Stimulated activated CD4-positive, alpha-beta T cell treated with anti-CD3 and anti-CD28 coated beads, Interleukin-12 subunit alpha, Interleukin-12 subunit beta, amount 100 ng/mL, for 24 hours (primary cell): ENCODE data around the gene ASB11.
A peak's percentile ranks its signal among the peaks of the same experiment; 100 is the strongest.
"Not testable (repeated sequence)": the region's sequence is repeated elsewhere in the genome, so short reads cannot be mapped to it uniquely, and the experiment has no call there.

Source experiments
- DNase-seq, 2 experiments: peaks; one replicate each; pipeline ENCODE4 v3.0.0-alpha.2; 2020; ENCODE audit warnings: low read depth in 2 of 2

Gene ASB11

GRCh38 chrX:15305899-15306298, 9.5 kb downstream of the ASB11 start:
- not testable (repeated sequence) for DNase-seq

GRCh38 chrX:15301924-15302323, 13.5 kb downstream of the ASB11 start:
- DNase-seq: no peak

- DNase-seq: no peak
Measured at GRCh38 chrX:15299941-15300851, 15.2 kb downstream of the ASB11 start.

- DNase-seq: no peak
Measured at GRCh38 chrX:15298780-15299179, 16.7 kb downstream of the ASB11 start.

GRCh38 chrX:15298201-15298600, 17.2 kb downstream of the ASB11 start:
- no peak for DNase-seq

- DNase-seq: no peak
Measured at GRCh38 chrX:15293451-15293850, 22.0 kb downstream of the ASB11 start.

- no peak for DNase-seq
Measured at GRCh38 chrX:15292861-15293260, 22.6 kb downstream of the ASB11 start.

GRCh38 chrX:15277604-15278003, 37.8 kb downstream of the ASB11 start:
- DNase-seq: no peak

- DNase-seq: no peak
Measured at GRCh38 chrX:15274946-15275345, 40.5 kb downstream of the ASB11 start.

GRCh38 chrX:15273275-15273674, 42.2 kb downstream of the ASB11 start:
- DNase-seq: not testable (repeated sequence)

- DNase-seq: no peak
Measured at GRCh38 chrX:15271757-15272156, 43.7 kb downstream of the ASB11 start.

GRCh38 chrX:15269618-15270521, 45.6 kb downstream of the ASB11 start, which contains the start of gene ASB9:
Gene ASB9, minus strand, starts transcription at chrX:15270083. Its CDS starts 209 bp downstream, at chrX:15269874.
- DNase-seq: no peak

- DNase-seq: no peak
Measured at GRCh38 chrX:15269120-15269519, 46.3 kb downstream of the ASB11 start.

GRCh38 chrX:15254852-15255251, 60.6 kb downstream of the ASB11 start:
- no peak for DNase-seq

GRCh38 chrX:15245896-15246295, 69.5 kb downstream of the ASB11 start:
- no peak for DNase-seq

GRCh38 chrX:15244421-15244820, 71.0 kb downstream of the ASB11 start:
- no peak for DNase-seq

GRCh38 chrX:15242899-15243555, 72.4 kb downstream of the ASB11 start:
- peak in 1 of 2 experiments; percentile 13 for DNase-seq

- DNase-seq: no peak
Measured at GRCh38 chrX:15241301-15241700, 74.1 kb downstream of the ASB11 start.

- DNase-seq: no peak
Measured at GRCh38 chrX:15240414-15240813, 75.0 kb downstream of the ASB11 start.

- DNase-seq: no peak
Measured at GRCh38 chrX:15236146-15236545, 79.3 kb downstream of the ASB11 start.

GRCh38 chrX:15235001-15235400, 80.4 kb downstream of the ASB11 start:
- no peak for DNase-seq
